Skeletal muscle tissue (tissue), 4 donors: ENCODE data around the gene UBR2. TPM values are rescaled to one million over a fixed set of nuclear protein-coding genes. Genes with fewer than 3 reads are reported as not detected.

Experiments
- H3K27ac ChIP-seq: one replicate; pipeline ENCODE4 v1.7.0; 2013; ENCODE audit warnings: mild to moderate bottlenecking, low read depth, low read length, inconsistent platforms
- H3K27me3 ChIP-seq, 3 donors: one replicate each; pipeline ENCODE4 v1.7.0; 2013; ENCODE audit warnings: low read length in 3 of 3; ENCODE audit not compliant: control insufficient read depth in 3 of 3, insufficient read depth in 3 of 3
- H3K36me3 ChIP-seq, 3 donors: one replicate each; pipeline ENCODE4 v1.7.0; 2013; ENCODE audit warnings: low read length in 3 of 3; ENCODE audit not compliant: control insufficient read depth in 3 of 3, insufficient read depth in 3 of 3
- H3K4me1 ChIP-seq, 3 donors: one replicate each; pipeline ENCODE4 v1.7.0; 2013; ENCODE audit warnings: low read length in 3 of 3, mild to moderate bottlenecking in 3 of 3; ENCODE audit not compliant: control insufficient read depth in 3 of 3, insufficient read depth in 3 of 3
- H3K4me3 ChIP-seq, 3 donors: one replicate each; pipeline ENCODE4 v1.7.0; 2013; ENCODE audit warnings: low read length in 3 of 3
- H3K9ac ChIP-seq, 3 donors: one replicate each; pipeline ENCODE4 v1.7.0; 2013; ENCODE audit warnings: low read length in 3 of 3, mild to moderate bottlenecking in 3 of 3, moderate library complexity in 2 of 3, low read depth in 1 of 3
- H3K9me3 ChIP-seq, 3 donors: one replicate each; pipeline ENCODE4 v1.7.0; 2013; ENCODE audit warnings: low read length in 3 of 3; ENCODE audit not compliant: control insufficient read depth in 3 of 3
- total RNA-seq: library from RNA; depleted of rRNA; stranded (reverse); fragments of >200 nt; gene quantifications from one replicate; pipeline ENCODE4 v1.2.3, GENCODE V29; 2014
- donor health status: Osteomylitis.

UBR2 gene
- total RNA-seq, 1 donor from 2014 or later, result 24.0 TPM

GRCh38 chr6:42615518-42615917, 51.7 kb downstream of the UBR2 start:
- Histone ChIP-seq H3K27ac (no peak overlapping the region), H3K36me3 (peaks cover 13 to 27% (median 17%) of the 10 kb centered on the region in 3 donors), H3K27me3 (no peaks in the 10 kb centered on the region), H3K9me3 (no peaks in the 10 kb centered on the region), H3K4me1 (peaks cover 0 to 8% (median 5%) of the 10 kb centered on the region in 3 donors), H3K9ac (no peak overlapping the region), H3K4me3 (no peak overlapping the region)

- Histone ChIP-seq H3K4me1 (peaks cover 0 to 8% (median 5%) of the 10 kb centered on the region in 3 donors), H3K9me3 (no peaks in the 10 kb centered on the region), H3K9ac (no peak overlapping the region), H3K27me3 (no peaks in the 10 kb centered on the region), H3K27ac (no peak overlapping the region), H3K36me3 (peaks cover 13 to 27% (median 17%) of the 10 kb centered on the region in 3 donors), H3K4me3 (no peak overlapping the region)
Observed at GRCh38 chr6:42616716-42617115, 52.9 kb downstream of the UBR2 start.

- peaks cover 13 to 27% (median 17%) of the 10 kb centered on the region in 3 donors for H3K36me3 ChIP-seq
- H3K9me3 ChIP-seq, result no peaks in the 10 kb centered on the region
- H3K27ac ChIP-seq, result peak overlapping the region; percentile 58
- peaks cover 0 to 8% (median 5%) of the 10 kb centered on the region in 3 donors for H3K4me1 ChIP-seq
- no peaks in the 10 kb centered on the region for H3K27me3 ChIP-seq
- H3K4me3 ChIP-seq, result no peak overlapping the region
- H3K9ac ChIP-seq, result no peak overlapping the region
Observed at GRCh38 chr6:42618105-42618504, 54.3 kb downstream of the UBR2 start.

GRCh38 chr6:42618686-42619085, 54.9 kb downstream of the UBR2 start:
- Histone ChIP-seq H3K27ac (peak overlapping the region; percentile 58), H3K9ac (no peak overlapping the region), H3K27me3 (no peaks in the 10 kb centered on the region), H3K9me3 (no peaks in the 10 kb centered on the region), H3K4me1 (peaks cover 0 to 8% (median 5%) of the 10 kb centered on the region in 3 donors), H3K36me3 (peaks cover 13 to 27% (median 17%) of the 10 kb centered on the region in 3 donors), H3K4me3 (no peak overlapping the region)

- no peak overlapping the region for H3K4me3 ChIP-seq
- no peak overlapping the region for H3K27ac ChIP-seq
- no peaks in the 10 kb centered on the region for H3K9me3 ChIP-seq
- peaks cover 0 to 8% (median 5%) of the 10 kb centered on the region in 3 donors for H3K4me1 ChIP-seq
- peaks cover 11 to 28% (median 17%) of the 10 kb centered on the region in 3 donors for H3K36me3 ChIP-seq
- no peak overlapping the region for H3K9ac ChIP-seq
- no peaks in the 10 kb centered on the region for H3K27me3 ChIP-seq
Observed at GRCh38 chr6:42619963-42620362, 56.1 kb downstream of the UBR2 start.

- Histone ChIP-seq H3K4me3 (no peak overlapping the region), H3K4me1 (peaks cover 0 to 5% (median under 1%) of the 10 kb centered on the region in 3 donors), H3K9me3 (no peaks in the 10 kb centered on the region), H3K27me3 (no peaks in the 10 kb centered on the region), H3K27ac (no peak overlapping the region), H3K9ac (no peak overlapping the region), H3K36me3 (peaks cover 0 to 12% (median 3%) of the 10 kb centered on the region in 3 donors)
Observed at GRCh38 chr6:42624601-42625000, 60.8 kb downstream of the UBR2 start.

GRCh38 chr6:42627044-42627443, 63.2 kb downstream of the UBR2 start:
- peaks cover 0 to 18% (median 14%) of the 10 kb centered on the region in 3 donors for H3K36me3 ChIP-seq
- no peak overlapping the region for H3K9ac ChIP-seq
- peaks cover 0 to 9% (median 3%) of the 10 kb centered on the region in 3 donors for H3K4me1 ChIP-seq
- no peak overlapping the region for H3K27ac ChIP-seq
- no peaks in the 10 kb centered on the region for H3K27me3 ChIP-seq
- H3K4me3 ChIP-seq, result no peak overlapping the region
- H3K9me3 ChIP-seq, result no peaks in the 10 kb centered on the region

- H3K27ac ChIP-seq, result no peak overlapping the region
- H3K36me3 ChIP-seq, result peaks cover 0 to 22% (median 16%) of the 10 kb centered on the region in 3 donors
- peaks cover 0 to 9% (median 3%) of the 10 kb centered on the region in 3 donors for H3K4me1 ChIP-seq
- no peak overlapping the region for H3K4me3 ChIP-seq
- no peak overlapping the region for H3K9ac ChIP-seq
- no peaks in the 10 kb centered on the region for H3K27me3 ChIP-seq
- H3K9me3 ChIP-seq, result no peaks in the 10 kb centered on the region
Observed at GRCh38 chr6:42627674-42628073, 63.8 kb downstream of the UBR2 start.

GRCh38 chr6:42628604-42629003, 64.8 kb downstream of the UBR2 start:
- no peak overlapping the region for H3K27ac ChIP-seq
- H3K27me3 ChIP-seq, result no peaks in the 10 kb centered on the region
- peaks cover 6 to 29% (median 22%) of the 10 kb centered on the region in 3 donors for H3K36me3 ChIP-seq
- no peak overlapping the region for H3K9ac ChIP-seq
- peaks cover 0 to 9% (median 3%) of the 10 kb centered on the region in 3 donors for H3K4me1 ChIP-seq
- no peak overlapping the region for H3K4me3 ChIP-seq
- no peaks in the 10 kb centered on the region for H3K9me3 ChIP-seq

GRCh38 chr6:42629845-42630244, 66.0 kb downstream of the UBR2 start:
- Histone ChIP-seq H3K4me3 (no peak overlapping the region), H3K27me3 (no peaks in the 10 kb centered on the region), H3K9ac (no peak overlapping the region), H3K4me1 (peaks cover 0 to 9% (median 3%) of the 10 kb centered on the region in 3 donors), H3K27ac (no peak overlapping the region), H3K36me3 (peaks cover 6 to 26% (median 22%) of the 10 kb centered on the region in 3 donors), H3K9me3 (no peaks in the 10 kb centered on the region)
